Right lobe of liver (tissue), 4 donors: Measurements from ENCODE around the gene CARS1.

Experiments
- POLR2A ChIP-seq: fragments of 450-650 bp; IDR thresholded peaks from one replicate; pipeline ENCODE4 v1.6.1; 2017; ENCODE audit warnings: antibody characterized with exemption, mild to moderate bottlenecking
- TF ChIP-seq, protein P1 (sequence below), 4 donors: fragments of 200-600 bp in 3 of 4; fragments of 450-650 bp in 1 of 4; IDR thresholded peaks; one replicate each; pipeline versions ENCODE4 v1.5.1 to v1.8.0; 2016 to 2022; ENCODE audit warnings: antibody characterized with exemption in 4 of 4, mild to moderate bottlenecking in 2 of 4
- donor health status: DM: no; HTN: no; CAD: no.
- donor health status: DM: no; HTN: no; CAD: no.
- donor health status: DM: no; HTN: yes; CAD: no.

DNA sequence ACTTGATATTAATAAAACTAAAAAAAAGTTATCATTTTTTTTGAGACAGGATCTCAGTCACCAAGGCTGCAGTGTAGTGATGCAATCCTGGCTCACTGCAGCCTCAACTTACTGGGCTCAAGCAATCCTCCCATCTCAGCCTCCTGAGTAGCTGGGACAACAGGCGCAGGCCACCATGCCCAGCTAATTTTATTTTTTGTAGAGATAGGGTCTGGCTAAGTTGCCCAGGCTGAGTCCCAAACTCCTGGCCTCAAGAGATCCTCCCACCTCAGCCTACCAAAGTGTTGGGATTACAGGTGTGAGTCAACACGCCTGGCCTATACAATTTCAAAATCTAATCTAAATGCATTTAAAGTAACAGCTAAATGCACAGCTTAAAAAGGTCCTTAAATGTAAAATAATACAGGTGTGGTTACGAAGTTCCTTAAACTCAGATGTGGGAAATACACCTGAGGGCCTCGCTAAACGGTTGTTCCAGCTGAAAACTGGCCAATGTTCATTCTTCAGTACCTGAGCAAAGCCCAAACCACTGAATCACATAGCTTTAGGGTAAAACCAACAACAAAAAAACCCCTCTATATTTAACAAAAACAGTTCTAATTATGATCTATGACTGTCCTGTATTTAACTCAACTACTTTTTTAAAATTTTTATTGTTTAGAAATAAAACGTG, 76.9 kb downstream of the CARS1 start:
- no peak for TF ChIP-seq POLR2A
- TF ChIP-seq, protein P1, sequence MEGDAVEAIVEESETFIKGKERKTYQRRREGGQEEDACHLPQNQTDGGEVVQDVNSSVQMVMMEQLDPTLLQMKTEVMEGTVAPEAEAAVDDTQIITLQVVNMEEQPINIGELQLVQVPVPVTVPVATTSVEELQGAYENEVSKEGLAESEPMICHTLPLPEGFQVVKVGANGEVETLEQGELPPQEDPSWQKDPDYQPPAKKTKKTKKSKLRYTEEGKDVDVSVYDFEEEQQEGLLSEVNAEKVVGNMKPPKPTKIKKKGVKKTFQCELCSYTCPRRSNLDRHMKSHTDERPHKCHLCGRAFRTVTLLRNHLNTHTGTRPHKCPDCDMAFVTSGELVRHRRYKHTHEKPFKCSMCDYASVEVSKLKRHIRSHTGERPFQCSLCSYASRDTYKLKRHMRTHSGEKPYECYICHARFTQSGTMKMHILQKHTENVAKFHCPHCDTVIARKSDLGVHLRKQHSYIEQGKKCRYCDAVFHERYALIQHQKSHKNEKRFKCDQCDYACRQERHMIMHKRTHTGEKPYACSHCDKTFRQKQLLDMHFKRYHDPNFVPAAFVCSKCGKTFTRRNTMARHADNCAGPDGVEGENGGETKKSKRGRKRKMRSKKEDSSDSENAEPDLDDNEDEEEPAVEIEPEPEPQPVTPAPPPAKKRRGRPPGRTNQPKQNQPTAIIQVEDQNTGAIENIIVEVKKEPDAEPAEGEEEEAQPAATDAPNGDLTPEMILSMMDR (IDR thresholded peaks at IDR 0.05) = no peak
